GM23248 (cell line): Measurements from ENCODE around the gene DERA.

Source experiments
- EZH2 ChIP-seq: fragments of 200-600 bp; sonication (generic); IDR thresholded peaks from 2 replicates; pipeline ENCODE4 v1.6.1; 2018; ENCODE audit warnings: antibody characterized with exemption, mild to moderate bottlenecking; ENCODE audit not compliant: insufficient read depth, poor library complexity, severe bottlenecking
- EZH2phosphoT487 ChIP-seq: fragments of 200-600 bp; sonication (generic); IDR thresholded peaks from 2 replicates; pipeline ENCODE4 v1.6.1; 2018; ENCODE audit warnings: antibody characterized with exemption, moderate library complexity, mild to moderate bottlenecking, low read depth; ENCODE audit not compliant: insufficient read depth

DNA sequence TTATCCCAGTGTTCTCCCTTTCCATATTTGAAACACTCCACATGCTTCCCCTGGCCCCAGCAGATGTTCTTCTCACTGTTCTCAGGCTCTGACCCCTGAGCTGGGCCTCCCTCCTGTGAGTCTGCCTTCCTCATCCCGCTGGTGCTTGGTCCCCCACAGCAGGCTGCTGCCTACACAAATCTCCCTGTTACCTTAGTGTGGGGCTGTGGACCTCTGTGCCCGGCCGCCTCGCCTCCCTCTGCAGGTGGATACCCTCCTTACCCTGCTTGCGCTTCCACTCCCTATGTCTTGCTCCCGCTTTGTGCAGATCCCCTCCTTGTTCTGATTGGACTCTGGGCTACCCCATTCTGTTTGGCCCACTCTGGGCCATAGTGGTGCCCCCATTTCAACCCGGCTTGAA lies 6.9 kb downstream of the DERA start:
- TF ChIP-seq EZH2 (no peak), EZH2phosphoT487 (no peak)
